WERI-Rb-1 (cell line): Measurements from ENCODE around the gene ZNF205.

Source experiments
- DNase-seq: peaks from one replicate; pipeline ENCODE4 v3.0.0-alpha.2; 2020
- H3K27ac ChIP-seq: fragments of 250-450 bp; sonication (Bioruptor Pico); 2 replicates; pipeline ENCODE4 v1.5.1; 2020; ENCODE audit warnings: mild to moderate bottlenecking, moderate library complexity
- H3K27me3 ChIP-seq: fragments of 250-450 bp; sonication (Bioruptor Pico); 2 replicates; pipeline ENCODE4 v1.5.1; 2021; ENCODE audit warnings: mild to moderate bottlenecking, low read depth, moderate library complexity; ENCODE audit not compliant: insufficient read depth, severe bottlenecking
- H3K36me3 ChIP-seq: fragments of 250-450 bp; sonication (Bioruptor Pico); 2 replicates; pipeline ENCODE4 v1.5.1; 2020; ENCODE audit warnings: mild to moderate bottlenecking, moderate library complexity
- H3K4me3 ChIP-seq: 2 replicates; pipeline ENCODE4 v1.5.1; 2011; ENCODE audit warnings: low read depth, mild to moderate bottlenecking, control low read depth, low read length
- H3K9me3 ChIP-seq: fragments of 250-450 bp; sonication (Bioruptor Pico); 2 replicates; pipeline ENCODE4 v1.5.1; 2021; ENCODE audit warnings: mild to moderate bottlenecking, moderate library complexity; ENCODE audit not compliant: severe bottlenecking
- CTCF ChIP-seq: IDR thresholded peaks from 2 replicates; pipeline ENCODE4 v1.5.1; 2011; ENCODE audit warnings: low read depth, mild to moderate bottlenecking, control low read depth, inconsistent platforms, low read length

ZNF205 gene

DNA sequence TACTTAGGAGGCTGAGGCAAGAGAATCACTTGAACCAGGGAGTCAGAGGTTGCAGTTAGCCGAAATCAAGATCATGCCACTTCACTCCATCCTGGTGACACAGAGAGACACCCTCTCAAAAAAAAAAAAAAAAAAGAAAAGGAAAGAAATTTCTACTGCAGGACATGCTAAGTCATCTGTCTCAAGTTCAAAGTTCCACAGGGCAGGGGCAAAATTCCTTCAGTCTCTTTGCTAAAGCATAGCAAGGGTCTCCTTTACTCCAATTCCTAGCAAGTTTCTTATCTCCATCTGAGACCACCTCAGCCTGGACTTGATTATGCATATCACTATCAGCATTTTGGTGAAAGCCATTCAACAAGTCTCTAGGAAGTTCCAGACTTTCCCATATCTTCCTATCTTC is 27.9 kb upstream of the ZNF205 start:
- no peak for TF ChIP-seq CTCF
- Histone ChIP-seq H3K27ac (no peak overlapping the region), H3K4me3 (no peak overlapping the region), H3K9me3 (no peaks in the 10 kb centered on the region), H3K36me3 (no peaks in the 10 kb centered on the region), H3K27me3 (no peaks in the 10 kb centered on the region)
- DNase-seq, result no peak

- H3K27ac ChIP-seq, result no peak overlapping the region
- DNase-seq, result no peak
- TF ChIP-seq CTCF, result no peak
- H3K4me3 ChIP-seq, result no peak overlapping the region
- no peaks in the 10 kb centered on the region for H3K36me3 ChIP-seq
- no peaks in the 10 kb centered on the region for H3K9me3 ChIP-seq
- H3K27me3 ChIP-seq, result no peaks in the 10 kb centered on the region
Measured at GRCh38 chr16:3084969-3085670, 27.3 kb upstream of the ZNF205 start.

GRCh38 chr16:3085868-3086595 is 26.4 kb upstream of the ZNF205 start:
- Histone ChIP-seq H3K27me3 (no peaks in the 10 kb centered on the region), H3K4me3 (no peak overlapping the region), H3K36me3 (no peaks in the 10 kb centered on the region), H3K27ac (no peak overlapping the region), H3K9me3 (no peaks in the 10 kb centered on the region)
- no peak for TF ChIP-seq CTCF
- no peak for DNase-seq

GRCh38 chr16:3086596-3087242 is 25.7 kb upstream of the ZNF205 start:
- Histone ChIP-seq H3K27ac (no peak overlapping the region), H3K4me3 (no peak overlapping the region), H3K27me3 (no peaks in the 10 kb centered on the region), H3K9me3 (no peaks in the 10 kb centered on the region), H3K36me3 (no peaks in the 10 kb centered on the region)
- no peak for TF ChIP-seq CTCF
- no peak for DNase-seq

- H3K36me3 ChIP-seq, result no peaks in the 10 kb centered on the region
- no peaks in the 10 kb centered on the region for H3K27me3 ChIP-seq
- no peak overlapping the region for H3K4me3 ChIP-seq
- DNase-seq, result no peak
- no peak overlapping the region for H3K27ac ChIP-seq
- no peaks in the 10 kb centered on the region for H3K9me3 ChIP-seq
- TF ChIP-seq CTCF, result peak; percentile 66
Measured at GRCh38 chr16:3087243-3088235, 24.8 kb upstream of the ZNF205 start.
